Ovary (tissue), 3 donors: ENCODE results near the gene ADAMTS7.

Experiments used
- POLR2A ChIP-seq: fragments of 450-650 bp; IDR thresholded peaks from one replicate; pipeline ENCODE4 v1.6.1; 2017; ENCODE audit warnings: antibody characterized with exemption, mild to moderate bottlenecking, moderate library complexity
- TF ChIP-seq, protein P1 (sequence below), 3 donors: fragments of 450-650 bp in 2 of 3; fragments of 200-600 bp in 1 of 3; IDR thresholded peaks; one replicate each; pipeline versions ENCODE4 v1.5.1 to v1.8.0; 2016 to 2022; ENCODE audit warnings: antibody characterized with exemption in 3 of 3, mild to moderate bottlenecking in 1 of 3
- donor health status: DM: no; HTN: no; CAD: no.

DNA sequence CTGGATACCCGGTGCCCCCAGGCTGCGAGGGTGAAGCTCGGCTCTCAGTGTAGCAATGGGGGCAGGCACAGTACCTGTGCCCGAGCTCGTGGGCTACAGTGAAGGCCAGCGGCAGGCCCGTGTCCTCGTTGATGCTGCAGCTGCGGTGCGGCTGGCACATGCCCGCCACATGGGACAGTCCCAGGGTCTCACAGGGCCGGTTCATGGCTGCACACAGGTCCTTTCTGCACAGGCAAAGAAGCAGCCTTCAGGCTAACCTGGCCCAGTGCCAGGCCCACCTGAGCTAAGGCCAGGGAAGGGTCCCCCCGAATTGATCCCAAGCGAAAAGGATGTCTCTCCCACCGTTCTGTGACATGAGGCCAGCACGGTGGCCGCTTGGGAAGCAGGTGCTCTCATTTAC, 21.6 kb downstream of the ADAMTS7 start:
- TF ChIP-seq, protein P1, sequence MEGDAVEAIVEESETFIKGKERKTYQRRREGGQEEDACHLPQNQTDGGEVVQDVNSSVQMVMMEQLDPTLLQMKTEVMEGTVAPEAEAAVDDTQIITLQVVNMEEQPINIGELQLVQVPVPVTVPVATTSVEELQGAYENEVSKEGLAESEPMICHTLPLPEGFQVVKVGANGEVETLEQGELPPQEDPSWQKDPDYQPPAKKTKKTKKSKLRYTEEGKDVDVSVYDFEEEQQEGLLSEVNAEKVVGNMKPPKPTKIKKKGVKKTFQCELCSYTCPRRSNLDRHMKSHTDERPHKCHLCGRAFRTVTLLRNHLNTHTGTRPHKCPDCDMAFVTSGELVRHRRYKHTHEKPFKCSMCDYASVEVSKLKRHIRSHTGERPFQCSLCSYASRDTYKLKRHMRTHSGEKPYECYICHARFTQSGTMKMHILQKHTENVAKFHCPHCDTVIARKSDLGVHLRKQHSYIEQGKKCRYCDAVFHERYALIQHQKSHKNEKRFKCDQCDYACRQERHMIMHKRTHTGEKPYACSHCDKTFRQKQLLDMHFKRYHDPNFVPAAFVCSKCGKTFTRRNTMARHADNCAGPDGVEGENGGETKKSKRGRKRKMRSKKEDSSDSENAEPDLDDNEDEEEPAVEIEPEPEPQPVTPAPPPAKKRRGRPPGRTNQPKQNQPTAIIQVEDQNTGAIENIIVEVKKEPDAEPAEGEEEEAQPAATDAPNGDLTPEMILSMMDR (IDR thresholded peaks at IDR 0.05) = no peak
- TF ChIP-seq POLR2A = no peak
